NCI-H2029 (cell line): ENCODE results near the gene UBE3D.

Source experiments
- DNase-seq: peaks from one replicate; lab custom pipeline; 2025; lab: John Stamatoyannopoulos, UW

Gene UBE3D

GRCh38 chr6:83065511-83066192 is at the start of gene UBE3D:
Gene UBE3D (minus strand): TSS chr6:83065841. CDS start chr6:83065718, 123 bp downstream.
- peak; percentile 87 for DNase-seq

- no peak for DNase-seq
Observed at GRCh38 chr6:83114164-83114563, 48.5 kb upstream of the UBE3D start.

- DNase-seq = no peak
Observed at GRCh38 chr6:83113258-83113657, 47.6 kb upstream of the UBE3D start.

GRCh38 chr6:83108378-83108777 is 42.7 kb upstream of the UBE3D start:
- DNase-seq = no peak

- DNase-seq = no peak
Observed at GRCh38 chr6:83098589-83098988, 32.9 kb upstream of the UBE3D start.

- DNase-seq = no peak
Observed at GRCh38 chr6:83097675-83098074, 32.0 kb upstream of the UBE3D start.

GRCh38 chr6:83097204-83097603 is 31.6 kb upstream of the UBE3D start:
- no peak for DNase-seq

GRCh38 chr6:83096791-83097190 is 31.1 kb upstream of the UBE3D start:
- DNase-seq = no peak

GRCh38 chr6:83092756-83093399 is 27.2 kb upstream of the UBE3D start:
- no peak for DNase-seq

- no peak for DNase-seq
Observed at GRCh38 chr6:83086751-83087150, 21.1 kb upstream of the UBE3D start.

GRCh38 chr6:83083476-83083875 is 17.8 kb upstream of the UBE3D start:
- DNase-seq = no peak

- no peak for DNase-seq
Observed at GRCh38 chr6:83073615-83074014, 8.0 kb upstream of the UBE3D start.

- DNase-seq = no peak
Observed at GRCh38 chr6:83072726-83073125, 7.1 kb upstream of the UBE3D start.

- DNase-seq = no peak
Observed at GRCh38 chr6:83071707-83072106, 6.1 kb upstream of the UBE3D start.

GRCh38 chr6:83071023-83071422 is 5.4 kb upstream of the UBE3D start:
- no peak for DNase-seq

GRCh38 chr6:83069633-83070032 is 4.0 kb upstream of the UBE3D start:
- DNase-seq = no peak

- no peak for DNase-seq
Observed at GRCh38 chr6:83068616-83069015, 3.0 kb upstream of the UBE3D start.

GRCh38 chr6:83067448-83068439 is 2.1 kb upstream of the UBE3D start, which contains the start of gene DOP1A:
Gene DOP1A (plus strand): TSS chr6:83067671. CDS start chr6:83096978, 29,307 bp downstream.
- DNase-seq = peak; percentile 95

- DNase-seq = no peak
Observed at GRCh38 chr6:83062225-83062624, 3.4 kb downstream of the UBE3D start.

- no peak for DNase-seq
Observed at GRCh38 chr6:83061190-83061589, 4.5 kb downstream of the UBE3D start.

- DNase-seq = peak; percentile 38
Observed at GRCh38 chr6:83057705-83058321, 7.8 kb downstream of the UBE3D start.

- peak; percentile 7 for DNase-seq
Observed at GRCh38 chr6:83055366-83055964, 10.2 kb downstream of the UBE3D start.
